Natural killer cell (primary cell): ENCODE results near the gene TSSK6. TPM values are rescaled to one million over a fixed set of nuclear protein-coding genes. Genes with fewer than 3 reads are reported as not detected.
A peak's percentile ranks its signal among the peaks of the same experiment; 100 is the strongest.

Source experiments
- ATAC-seq, 3 donors: fragments of 150-1000 bp in 2 of 3; fragments of 200-7000 bp in 1 of 3; cut with Tn5 transposase; 1 replicate in 1 of 3; 2 replicates in 2 of 3; pipeline ENCODE4 v1.10.0; 2021; ENCODE audit warnings: mild to moderate bottlenecking in 2 of 3, moderate library complexity in 2 of 3
- DNase-seq, 2 donors: peaks; one replicate each; pipeline versions ENCODE4 v3.0.0 to v3.0.0-alpha.2; 2013 to 2021; ENCODE audit warnings: mixed read lengths in 1 of 2
- H3K27ac ChIP-seq: one replicate; pipeline ENCODE4 v1.5.1; 2013; ENCODE audit warnings: mild to moderate bottlenecking, low read length
- H3K27me3 ChIP-seq: one replicate; pipeline ENCODE4 v1.6.1; 2013; ENCODE audit warnings: low read length; ENCODE audit not compliant: control insufficient read depth, insufficient read depth
- H3K36me3 ChIP-seq: one replicate; pipeline ENCODE4 v1.6.1; 2013; ENCODE audit warnings: low read length; ENCODE audit not compliant: control insufficient read depth, insufficient read depth
- H3K4me1 ChIP-seq: one replicate; pipeline ENCODE4 v1.6.1; 2013; ENCODE audit warnings: low read length; ENCODE audit not compliant: control insufficient read depth, insufficient read depth
- H3K4me3 ChIP-seq: one replicate; pipeline ENCODE4 v1.5.1; 2013; ENCODE audit warnings: low read length
- H3K9me3 ChIP-seq: one replicate; pipeline ENCODE4 v1.6.1; 2013; ENCODE audit warnings: low read length; ENCODE audit not compliant: control insufficient read depth, insufficient read depth
- H3K27ac Mint-ChIP-seq, 2 donors: one replicate each; pipeline ENCODE4 v1.8.0; 2022; ENCODE audit warnings: mild to moderate bottlenecking in 2 of 2, mixed read lengths in 2 of 2, moderate library complexity in 1 of 2
- H3K27me3 Mint-ChIP-seq, 2 donors: one replicate each; pipeline ENCODE4 v1.8.0; 2022; ENCODE audit warnings: low read depth in 2 of 2, mixed read lengths in 2 of 2
- H3K36me3 Mint-ChIP-seq: one replicate; pipeline ENCODE4 v1.8.0; 2022; ENCODE audit warnings: mixed read lengths
- H3K4me1 Mint-ChIP-seq, 2 donors: one replicate each; pipeline ENCODE4 v1.8.0; 2022; ENCODE audit warnings: mixed read lengths in 2 of 2
- H3K4me3 Mint-ChIP-seq: one replicate; pipeline ENCODE4 v1.8.0; 2022; ENCODE audit warnings: mild to moderate bottlenecking, moderate library complexity, mixed read lengths
- H3K9me3 Mint-ChIP-seq, 2 donors: one replicate each; pipeline ENCODE4 v1.8.0; 2022; ENCODE audit warnings: mixed read lengths in 2 of 2
- WGBS: methylation state at CpG from one replicate; pipeline ENCODE4 v1.1.7; 2013; ENCODE audit warnings: missing lambda C conversion rate; ENCODE audit not compliant: insufficient coverage; 5-methylcytosine and 5-hydroxymethylcytosine counted together
- intact Hi-C: fragments of 100-400 bp; cut with micrococcal nuclease; formaldehyde crosslinking; loops from one replicate; pipeline ENCODE4 v1.14.2; 2022
- total RNA-seq, 4 donors: library from RNA; stranded (reverse); fragments of 120-200 nt in 1 of 4; gene quantifications; one replicate each; pipeline versions ENCODE4 v1.2.3 to v1.2.4, GENCODE V29; 2013 to 2022
- TF ChIP-seq, protein P1 (sequence below): fragments of 200-600 bp; IDR thresholded peaks from one replicate; pipeline ENCODE4 v1.8.0; 2022; ENCODE audit warnings: antibody characterized with exemption

Gene TSSK6
- total RNA-seq, 3 donors from 2014 or later (not counting 1 experiment from before 2014, with no cell fraction given): 2.2 to 2.5 (median 2.3) TPM

DNA sequence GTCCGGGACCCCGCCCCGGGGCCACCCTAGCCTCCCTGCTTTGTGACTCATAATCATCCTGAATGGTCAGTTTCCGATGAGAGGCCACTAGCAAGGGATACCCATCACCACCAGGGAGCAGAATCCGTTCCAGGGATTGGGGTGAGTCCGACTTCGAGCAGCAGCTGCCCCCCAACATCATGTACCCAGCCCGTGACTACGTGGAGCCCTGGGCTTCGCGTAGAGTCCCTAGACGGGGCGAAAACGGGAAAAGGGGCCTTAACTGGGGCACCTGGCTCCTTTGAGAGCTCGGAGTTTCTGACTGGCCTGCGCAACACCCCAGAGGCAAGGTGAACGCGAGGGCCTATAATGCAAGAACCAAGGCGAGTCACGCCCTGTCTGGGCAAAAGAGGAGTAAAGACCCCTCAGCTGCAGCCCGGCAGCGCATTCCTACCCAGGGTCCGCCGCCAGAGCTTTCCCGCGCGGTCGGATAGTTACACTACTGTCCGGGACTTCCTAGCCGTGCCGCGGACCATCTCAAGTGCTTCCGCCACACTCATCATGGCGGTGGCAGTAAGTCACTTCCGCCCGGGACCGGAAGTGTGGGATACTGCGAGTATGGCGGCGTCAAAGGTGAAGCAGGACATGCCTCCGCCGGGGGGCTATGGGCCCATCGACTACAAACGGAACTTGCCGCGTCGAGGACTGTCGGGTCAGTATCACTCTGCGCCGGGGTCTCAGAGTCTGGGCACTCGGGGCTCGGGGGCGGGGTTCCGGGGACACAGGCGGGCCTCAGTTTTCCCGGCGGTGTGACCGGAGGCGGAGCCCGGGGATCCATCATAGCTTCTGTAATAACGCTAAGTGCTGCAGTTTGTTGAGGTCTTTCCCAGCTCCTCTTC lies 533 bp upstream of the TSSK6 start, which contains the start of gene NDUFA13:
Gene NDUFA13 (plus strand): TSS at position 584 of the 878 bp plus-strand sequence. CDS start 14 bp downstream, at position 598.
- no peaks in the 10 kb centered on the region for H3K36me3 Mint-ChIP-seq
- H3K27me3 ChIP-seq: no peaks in the 10 kb centered on the region
- peak; percentile 94 to 97 (median 96) for ATAC-seq
- no peaks in the 10 kb centered on the region for H3K9me3 ChIP-seq
- peaks cover 31% of the 10 kb centered on the region for H3K4me1 ChIP-seq
- TF ChIP-seq, protein P1, sequence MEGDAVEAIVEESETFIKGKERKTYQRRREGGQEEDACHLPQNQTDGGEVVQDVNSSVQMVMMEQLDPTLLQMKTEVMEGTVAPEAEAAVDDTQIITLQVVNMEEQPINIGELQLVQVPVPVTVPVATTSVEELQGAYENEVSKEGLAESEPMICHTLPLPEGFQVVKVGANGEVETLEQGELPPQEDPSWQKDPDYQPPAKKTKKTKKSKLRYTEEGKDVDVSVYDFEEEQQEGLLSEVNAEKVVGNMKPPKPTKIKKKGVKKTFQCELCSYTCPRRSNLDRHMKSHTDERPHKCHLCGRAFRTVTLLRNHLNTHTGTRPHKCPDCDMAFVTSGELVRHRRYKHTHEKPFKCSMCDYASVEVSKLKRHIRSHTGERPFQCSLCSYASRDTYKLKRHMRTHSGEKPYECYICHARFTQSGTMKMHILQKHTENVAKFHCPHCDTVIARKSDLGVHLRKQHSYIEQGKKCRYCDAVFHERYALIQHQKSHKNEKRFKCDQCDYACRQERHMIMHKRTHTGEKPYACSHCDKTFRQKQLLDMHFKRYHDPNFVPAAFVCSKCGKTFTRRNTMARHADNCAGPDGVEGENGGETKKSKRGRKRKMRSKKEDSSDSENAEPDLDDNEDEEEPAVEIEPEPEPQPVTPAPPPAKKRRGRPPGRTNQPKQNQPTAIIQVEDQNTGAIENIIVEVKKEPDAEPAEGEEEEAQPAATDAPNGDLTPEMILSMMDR: no peak
- H3K27me3 Mint-ChIP-seq: no peaks in the 10 kb centered on the region
- H3K9me3 Mint-ChIP-seq: no peaks in the 10 kb centered on the region
- peak; percentile 97 to 98 for DNase-seq
- H3K27ac ChIP-seq: peak within 1 kb of the TSS; percentile 71
- peaks cover 11 to 23% of the 10 kb centered on the region in 2 donors for H3K4me1 Mint-ChIP-seq
- intact Hi-C loops: no loop called here
- H3K27ac Mint-ChIP-seq: peak within 1 kb of the TSS; percentile 91 to 94
- H3K4me3 ChIP-seq: peak within 1 kb of the TSS; percentile 70
- H3K36me3 ChIP-seq: peaks cover 4% of the 10 kb centered on the region
- 7% methylated on average over 61 of the region's 61 CpGs for WGBS
- peak within 1 kb of the TSS; percentile 95 for H3K4me3 Mint-ChIP-seq

DNA sequence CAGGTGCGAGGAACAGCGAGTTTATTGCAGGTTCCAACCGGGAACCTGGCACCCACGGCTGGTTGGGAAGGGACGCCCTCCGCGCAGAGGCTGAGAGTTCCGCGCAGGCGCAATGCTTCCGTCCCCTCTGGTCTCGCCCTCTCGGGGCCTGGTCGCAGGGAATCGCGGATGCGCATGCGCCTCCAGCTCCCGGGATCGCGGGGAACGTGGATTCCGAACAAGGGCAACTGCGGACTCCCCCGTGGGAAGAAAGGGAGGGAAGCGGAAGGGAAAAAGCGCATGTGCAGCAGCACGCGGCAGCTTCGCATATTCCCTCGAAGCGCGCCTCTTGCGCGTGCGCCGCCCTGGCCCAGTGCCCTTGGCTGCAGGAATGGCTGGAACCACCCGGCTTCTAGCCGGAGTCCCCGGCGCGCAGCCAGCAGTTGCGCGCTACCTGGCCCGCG lies 1.1 kb downstream of the TSSK6 start:
- Mint-ChIP-seq H3K36me3 (no peaks in the 10 kb centered on the region), H3K27ac (no peak overlapping the region), H3K4me3 (peak overlapping the region; percentile 65), H3K27me3 (no peaks in the 10 kb centered on the region), H3K4me1 (peaks cover 2 to 11% of the 10 kb centered on the region in 2 donors), H3K9me3 (no peaks in the 10 kb centered on the region)
- peak in 1 of 2 donors; percentile 40 for DNase-seq
- WGBS: 48% methylated on average over 46 of the region's 46 CpGs
- Histone ChIP-seq H3K9me3 (no peaks in the 10 kb centered on the region), H3K4me1 (peaks cover 26% of the 10 kb centered on the region), H3K27ac (no peak overlapping the region), H3K36me3 (peaks cover under 1% of the 10 kb centered on the region), H3K4me3 (no peak overlapping the region), H3K27me3 (no peaks in the 10 kb centered on the region)
- intact Hi-C loops: no loop called here
- TF ChIP-seq, protein P1: no peak
- no peak for ATAC-seq

DNA sequence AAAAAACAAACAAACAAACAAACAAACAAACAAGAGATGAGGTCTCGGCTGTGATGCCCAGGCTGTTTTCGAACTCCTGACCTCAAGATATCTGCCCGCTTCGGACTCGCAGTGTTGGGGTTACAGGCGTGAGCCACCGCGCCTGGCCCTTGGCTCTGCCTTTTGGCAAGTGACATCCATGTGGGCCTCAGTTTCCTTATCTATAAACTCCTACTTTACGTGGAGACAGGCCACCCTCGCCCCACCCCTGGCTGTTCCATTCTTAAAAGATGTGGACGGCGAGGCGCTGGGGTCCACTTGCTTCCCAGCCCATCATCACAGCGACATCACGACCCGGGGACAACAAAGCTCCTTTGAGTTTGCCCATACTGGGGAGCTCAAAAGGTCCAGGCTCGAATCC lies 1.7 kb downstream of the TSSK6 start:
- Histone ChIP-seq H3K27me3 (no peaks in the 10 kb centered on the region), H3K4me1 (peaks cover 24% of the 10 kb centered on the region), H3K9me3 (no peaks in the 10 kb centered on the region), H3K36me3 (no peaks in the 10 kb centered on the region), H3K4me3 (no peak overlapping the region), H3K27ac (no peak overlapping the region)
- H3K27me3 Mint-ChIP-seq: no peaks in the 10 kb centered on the region
- DNase-seq: no peak
- ATAC-seq: no peak
- peaks cover 0 to 9% of the 10 kb centered on the region in 2 donors for H3K4me1 Mint-ChIP-seq
- 89% methylated on average over 17 of the region's 17 CpGs for WGBS
- TF ChIP-seq, protein P1: no peak
- no peaks in the 10 kb centered on the region for H3K36me3 Mint-ChIP-seq
- no peak overlapping the region for H3K4me3 Mint-ChIP-seq
- intact Hi-C loops: no loop called here
- no peak overlapping the region for H3K27ac Mint-ChIP-seq
- no peaks in the 10 kb centered on the region for H3K9me3 Mint-ChIP-seq
